Measurements from ENCODE around the gene MT1G.
"Not testable (repeated sequence)": the region's sequence is repeated elsewhere in the genome, so short reads cannot be mapped to it uniquely, and the experiment has no call there.

MT1G gene

GRCh38 chr16:56684926-56685590, 17.2 kb upstream of the MT1G start:
- no peak for DNase-seq (ENCODE audit: low spot score)

- DNase-seq (ENCODE audit: low spot score) = no peak
Observed at GRCh38 chr16:56684256-56684925, 16.5 kb upstream of the MT1G start.

GRCh38 chr16:56683424-56684172, 15.7 kb upstream of the MT1G start:
- no peak for DNase-seq (ENCODE audit: low spot score)

- DNase-seq (ENCODE audit: low spot score) = no peak
Observed at GRCh38 chr16:56682703-56683397, 15.0 kb upstream of the MT1G start.

- DNase-seq (ENCODE audit: low spot score) = peak; percentile 80
Observed at GRCh38 chr16:56681939-56682702, 14.3 kb upstream of the MT1G start, which contains the start of gene MT1X. Gene MT1X (plus strand): TSS chr16:56682470. CDS start chr16:56682541, 71 bp downstream.

GRCh38 chr16:56679818-56680217, 12.0 kb upstream of the MT1G start:
- no peak for DNase-seq (ENCODE audit: low spot score)

GRCh38 chr16:56679078-56679730, 11.3 kb upstream of the MT1G start:
- no peak for DNase-seq (ENCODE audit: low spot score)

- no peak for DNase-seq (ENCODE audit: low spot score)
Observed at GRCh38 chr16:56677474-56677873, 9.6 kb upstream of the MT1G start.

- DNase-seq (ENCODE audit: low spot score) = no peak
Observed at GRCh38 chr16:56675685-56676210, 7.9 kb upstream of the MT1G start.

GRCh38 chr16:56674570-56674969, 6.7 kb upstream of the MT1G start:
- not testable (repeated sequence) for DNase-seq (ENCODE audit: low spot score)

GRCh38 chr16:56673921-56674320, 6.1 kb upstream of the MT1G start:
- peak; percentile 43 for DNase-seq (ENCODE audit: low spot score)

- DNase-seq (ENCODE audit: low spot score) = no peak
Observed at GRCh38 chr16:56672761-56673536, 5.1 kb upstream of the MT1G start.

GRCh38 chr16:56672171-56672570, 4.3 kb upstream of the MT1G start:
- DNase-seq (ENCODE audit: low spot score) = not testable (repeated sequence)

- not testable (repeated sequence) for DNase-seq (ENCODE audit: low spot score)
Observed at GRCh38 chr16:56671691-56672090, 3.8 kb upstream of the MT1G start.

- DNase-seq (ENCODE audit: low spot score) = no peak
Observed at GRCh38 chr16:56670620-56670934, 2.7 kb upstream of the MT1G start.

- DNase-seq (ENCODE audit: low spot score) = no peak
Observed at GRCh38 chr16:56669840-56670619, 2.2 kb upstream of the MT1G start.

- DNase-seq (ENCODE audit: low spot score) = no peak
Observed at GRCh38 chr16:56669005-56669839, 1.4 kb upstream of the MT1G start, which contains the start of gene MT1H. Gene MT1H (plus strand): TSS chr16:56669814. CDS start chr16:56669885, 71 bp downstream.
